GM19025 (cell line): ENCODE results near the gene TMEM260.
A peak's percentile ranks its signal among the peaks of the same experiment; 100 is the strongest.

Source experiments
- ATAC-seq: cut with Tn5 transposase; IDR thresholded peaks from one replicate; pipeline ENCODE4 v1.9.1; 2021; ENCODE audit warnings: mild to moderate bottlenecking, low read depth, moderate library complexity; ENCODE audit not compliant: unreplicated experiment

Gene TMEM260

DNA sequence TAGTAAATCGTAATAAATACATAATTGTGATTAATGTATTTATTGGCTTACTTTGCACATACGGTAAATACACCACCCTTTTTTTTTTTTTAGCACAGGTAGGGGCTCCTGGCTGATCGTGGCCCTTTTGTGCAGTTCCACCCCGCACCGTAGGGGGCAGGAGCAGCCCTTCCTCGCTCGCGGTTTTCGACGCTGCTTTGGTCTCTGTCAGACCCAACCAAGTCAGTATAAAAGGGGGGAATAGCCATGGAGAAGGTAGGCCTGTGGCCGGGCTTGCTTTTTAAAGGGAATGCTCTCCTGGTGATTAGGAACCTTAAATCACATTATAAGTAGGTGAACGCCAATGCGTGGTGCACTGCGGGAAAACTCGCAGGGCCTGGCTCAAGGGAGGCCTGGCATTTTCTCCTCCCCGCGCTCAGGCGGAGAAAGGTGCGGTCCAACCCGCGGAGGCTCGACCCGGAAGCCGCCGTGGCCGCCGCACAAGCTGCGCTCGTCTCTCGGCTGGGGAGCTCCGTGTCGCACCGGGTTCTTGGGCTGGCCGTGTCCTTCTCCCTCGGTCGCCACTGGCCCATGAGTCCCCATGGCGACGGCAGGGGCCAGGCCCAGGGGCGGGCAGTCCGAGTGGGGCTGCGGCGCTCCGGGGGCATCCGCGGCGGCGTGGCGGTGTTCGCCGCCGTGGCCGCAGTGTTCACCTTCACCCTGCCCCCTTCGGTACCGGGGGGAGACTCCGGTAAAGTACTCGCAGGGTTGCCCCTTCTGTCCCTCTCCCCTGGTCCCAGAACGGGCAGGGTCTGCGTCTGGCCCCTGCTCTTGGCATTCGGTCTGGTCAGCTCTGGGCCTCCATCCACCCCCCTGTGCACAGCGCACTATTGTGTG, at the start of gene TMEM260:
Gene TMEM260, plus strand, starts transcription at position 454 of the 876 bp plus-strand sequence. Its CDS starts 117 bp downstream, at position 571.
- peak; percentile 92 for ATAC-seq

GRCh38 chr14:56532546-56532945, 47.1 kb upstream of the TMEM260 start:
- ATAC-seq, result no peak

DNA sequence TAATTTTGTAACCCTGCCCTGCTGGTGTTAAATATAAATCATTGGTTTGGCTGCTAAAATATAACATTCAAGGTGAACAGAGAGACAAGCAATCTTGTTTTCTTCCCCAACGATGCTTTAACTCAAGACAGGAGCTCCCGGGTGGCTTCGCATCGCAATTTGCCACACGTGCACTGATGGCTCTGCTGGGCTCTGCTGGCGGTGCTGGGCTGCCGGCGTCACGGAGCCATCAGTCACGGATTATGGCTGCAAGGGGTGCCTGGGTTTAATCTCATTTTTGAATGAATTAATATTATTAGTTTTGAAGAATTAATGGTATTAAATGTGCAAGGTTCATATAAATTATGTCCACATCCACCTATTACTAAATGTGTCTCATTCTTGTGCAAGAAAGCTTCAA, 44.9 kb upstream of the TMEM260 start:
- no peak for ATAC-seq

GRCh38 chr14:56539862-56540261, 39.7 kb upstream of the TMEM260 start:
- no peak for ATAC-seq

GRCh38 chr14:56543436-56543835, 36.2 kb upstream of the TMEM260 start:
- no peak for ATAC-seq

DNA sequence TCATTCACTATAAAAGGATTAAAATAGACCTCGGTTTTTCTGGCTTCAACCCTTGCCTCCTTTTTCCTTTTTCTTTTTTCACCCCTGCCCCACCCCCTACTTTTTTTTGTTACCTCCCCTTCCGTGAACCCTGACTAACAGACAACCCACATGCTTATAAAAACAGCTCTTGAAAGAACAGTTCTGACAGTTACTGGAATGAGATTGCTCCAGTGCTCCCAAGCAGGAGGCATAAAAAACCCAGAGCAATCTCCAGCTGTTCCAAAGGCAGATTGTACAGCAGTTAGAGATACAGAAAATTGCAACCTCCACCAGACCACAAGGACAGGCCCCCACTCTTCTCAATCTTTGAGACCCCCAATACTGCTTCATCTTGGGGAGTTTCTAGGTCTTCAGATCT, 29.9 kb upstream of the TMEM260 start:
- no peak for ATAC-seq

- ATAC-seq, result no peak
Observed at GRCh38 chr14:56552615-56553014, 27.0 kb upstream of the TMEM260 start.

DNA sequence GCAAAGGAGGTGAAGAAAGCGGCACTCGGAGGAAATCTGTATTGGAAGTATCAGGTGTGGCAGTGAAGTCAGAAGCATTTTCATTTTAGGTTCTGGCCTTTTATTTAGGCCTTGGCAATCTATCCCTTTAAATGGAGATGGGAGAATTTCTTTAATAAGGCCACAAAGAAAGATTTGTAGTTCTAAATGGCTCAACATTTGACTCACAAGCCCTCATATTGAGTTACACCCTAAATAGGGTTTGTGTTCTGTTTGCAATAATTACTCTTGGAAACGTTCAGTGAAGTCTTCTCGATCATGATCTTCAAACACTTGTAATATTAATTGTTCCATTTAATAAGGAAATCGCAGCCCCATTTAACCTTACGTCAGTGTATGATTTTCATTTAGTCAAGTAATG, 25.3 kb upstream of the TMEM260 start:
- ATAC-seq, result no peak

- ATAC-seq, result no peak
Observed at GRCh38 chr14:56555921-56556570, 23.6 kb upstream of the TMEM260 start.

GRCh38 chr14:56559182-56559581, 20.4 kb upstream of the TMEM260 start:
- ATAC-seq, result no peak

DNA sequence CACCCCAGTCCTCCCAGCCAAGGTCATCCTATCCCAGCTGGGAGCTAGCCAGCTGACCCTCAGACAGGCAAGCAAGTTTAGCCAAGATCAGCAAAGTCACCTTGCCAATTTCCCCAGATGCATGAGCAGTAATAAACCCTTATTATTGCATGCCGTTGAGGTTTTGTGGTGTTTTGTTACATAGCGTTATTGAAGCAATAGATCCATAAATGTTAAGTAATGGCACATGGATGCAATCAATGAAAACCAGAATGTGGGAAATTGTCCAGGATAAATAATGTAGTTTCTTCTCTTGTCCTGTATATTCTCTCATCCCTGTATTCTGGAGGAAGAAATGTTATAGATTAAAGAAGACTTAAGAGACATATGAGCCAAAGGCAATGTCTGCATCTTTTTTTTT, 18.0 kb upstream of the TMEM260 start:
- no peak for ATAC-seq

GRCh38 chr14:56562883-56563282, 16.7 kb upstream of the TMEM260 start:
- no peak for ATAC-seq

DNA sequence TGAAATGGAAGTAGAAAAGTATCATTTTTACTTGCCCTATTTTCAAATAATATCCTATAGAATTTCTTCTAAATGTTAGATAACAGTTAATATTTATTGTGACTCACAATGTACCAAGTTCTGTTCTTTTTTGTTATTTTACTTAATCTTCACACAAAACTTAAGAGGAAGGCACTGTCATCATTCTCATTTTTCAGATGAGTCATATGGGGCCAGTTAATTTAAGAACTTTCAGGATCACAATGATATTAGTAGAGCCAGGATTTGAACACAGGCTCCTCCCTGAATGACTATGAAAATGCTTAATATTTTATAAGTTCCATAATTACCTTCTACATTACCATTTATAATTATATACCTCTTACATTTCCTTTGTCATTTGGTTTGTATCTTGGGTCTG, 10.4 kb upstream of the TMEM260 start:
- no peak for ATAC-seq

- ATAC-seq, result no peak
Observed at GRCh38 chr14:56570295-56570694, 9.3 kb upstream of the TMEM260 start.

- no peak for ATAC-seq
Observed at GRCh38 chr14:56580221-56580711, 668 bp downstream of the TMEM260 start.

- no peak for ATAC-seq
Observed at GRCh38 chr14:56581041-56581727, 1.6 kb downstream of the TMEM260 start.

DNA sequence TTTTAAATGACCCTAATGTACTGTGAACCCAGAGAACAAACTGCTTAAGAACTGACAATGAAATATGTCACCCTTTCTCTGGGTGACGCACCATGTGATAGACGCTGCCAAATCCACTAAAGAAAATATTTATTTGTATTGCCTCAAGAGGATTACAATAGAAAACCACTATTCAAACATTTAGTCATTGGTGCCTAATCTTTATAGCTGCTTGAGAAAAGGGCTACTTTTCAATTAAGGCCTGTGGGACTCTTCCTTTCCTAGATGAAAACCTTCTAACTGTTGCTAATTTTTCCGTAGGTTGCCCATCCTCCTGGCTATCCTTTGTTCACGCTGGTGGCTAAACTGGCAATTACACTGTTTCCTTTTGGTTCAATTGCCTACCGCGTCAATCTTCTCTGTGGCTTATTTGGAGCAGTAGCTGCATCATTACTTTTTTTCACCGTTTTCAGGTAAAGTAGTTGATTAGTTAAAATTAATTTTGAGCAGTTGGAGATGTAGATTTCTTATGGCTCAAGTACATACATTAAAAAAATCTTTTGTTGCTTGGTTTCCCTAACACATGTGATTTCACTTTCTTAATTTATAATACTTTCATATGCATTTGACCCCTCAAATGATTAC, 6.0 kb downstream of the TMEM260 start:
- ATAC-seq, result no peak

- ATAC-seq, result no peak
Observed at GRCh38 chr14:56587701-56588100, 8.1 kb downstream of the TMEM260 start.

- ATAC-seq, result no peak
Observed at GRCh38 chr14:56590535-56590960, 10.9 kb downstream of the TMEM260 start.

- no peak for ATAC-seq
Observed at GRCh38 chr14:56592746-56593544, 13.3 kb downstream of the TMEM260 start.
